Testis (tissue), 2 donors: ENCODE measurements around the gene ARHGAP23.

Experiments used
- CTCF ChIP-seq, 3 experiments: fragments of 450-650 bp in 2 of 3; fragments of 200-600 bp in 1 of 3; sonication (generic) in 1 of 3; IDR thresholded peaks; one replicate each; pipeline ENCODE4 v1.5.1; 2016 to 2019; ENCODE audit warnings: antibody characterized with exemption in 3 of 3, mild to moderate bottlenecking in 2 of 3, moderate library complexity in 1 of 3
- POLR2A ChIP-seq: fragments of 450-650 bp; IDR thresholded peaks from one replicate; pipeline ENCODE4 v1.6.1; 2017; ENCODE audit warnings: antibody characterized with exemption, mild to moderate bottlenecking, moderate library complexity

DNA sequence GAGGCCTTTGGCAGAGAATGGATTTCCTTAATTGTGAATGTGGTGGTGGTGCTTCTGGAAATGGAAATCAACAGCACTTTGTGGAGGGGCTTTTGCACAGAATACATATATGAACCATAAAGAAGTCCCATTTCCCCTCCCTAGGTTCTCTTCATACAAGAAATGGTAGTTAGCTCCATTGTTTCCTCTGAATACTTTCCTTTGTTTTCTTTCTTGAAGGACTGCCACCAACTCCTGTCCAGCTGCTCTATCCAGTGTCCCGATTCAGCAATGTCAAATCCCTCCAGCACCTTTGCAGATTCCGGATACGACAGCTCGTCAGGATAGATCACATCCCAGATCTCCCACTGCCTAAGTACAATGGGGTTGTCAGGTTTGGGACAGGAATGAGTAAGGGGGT, 33.2 kb upstream of the ARHGAP23 start:
- TF ChIP-seq CTCF (IDR thresholded peaks at IDR 0.05) (no peak), POLR2A (no peak)
